HepG2 (cell line): Measurements from ENCODE around the gene LATS2. TPM values are rescaled to one million over a fixed set of nuclear protein-coding genes. Genes with fewer than 3 reads are reported as not detected.

ENCODE experiments used
- FLYWCH1 ChIP-seq: sonication (generic); formaldehyde crosslinking; IDR thresholded peaks from 2 replicates; pipeline ENCODE4 v1.8.1; 2023; ENCODE audit warnings: mild to moderate bottlenecking, missing genetic modification reagents
- GATA4 ChIP-seq: sonication (generic); IDR thresholded peaks from 2 replicates; pipeline ENCODE4 v1.6.1; 2016; ENCODE audit warnings: antibody characterized with exemption, low read depth, borderline replicate concordance
- ISX ChIP-seq: sonication (generic); formaldehyde crosslinking; conservative IDR thresholded peaks from 2 replicates; pipeline ENCODE4 v1.5.0; 2020; ENCODE audit warnings: missing genetic modification reagents
- KLF11 ChIP-seq: IDR thresholded peaks from 2 replicates; pipeline ENCODE4 v1.6.1; 2016; ENCODE audit warnings: missing compliant biosample characterization
- LCORL ChIP-seq, 2 experiments: fragments of 450-650 bp in 1 of 2; sonication (generic) in 1 of 2; formaldehyde crosslinking in 1 of 2; IDR thresholded peaks; 2 replicates each; pipeline versions ENCODE4 v1.5.0 to v1.6.1; 2017 to 2020; ENCODE audit warnings: antibody characterized with exemption in 1 of 2, missing genetic modification reagents in 1 of 2
- MEIS1 ChIP-seq: sonication (generic); formaldehyde crosslinking; IDR thresholded peaks from 2 replicates; pipeline ENCODE4 v1.9.0; 2021; ENCODE audit warnings: mild to moderate bottlenecking, missing genetic modification reagents, moderate library complexity, borderline replicate concordance
- PAX8 ChIP-seq: sonication (generic); formaldehyde crosslinking; IDR thresholded peaks from 2 replicates; pipeline ENCODE4 v1.8.0; 2022; ENCODE audit warnings: mild to moderate bottlenecking, missing genetic modification reagents, borderline replicate concordance
- PHF20 ChIP-seq: sonication (generic); formaldehyde crosslinking; IDR thresholded peaks from 2 replicates; pipeline ENCODE4 v1.5.0; 2020; ENCODE audit warnings: mild to moderate bottlenecking, missing genetic modification reagents
- TCF7 ChIP-seq: sonication (generic); IDR thresholded peaks from 2 replicates; pipeline ENCODE4 v1.6.1; 2016; ENCODE audit warnings: antibody characterized with exemption, low read depth
- ZNF333 ChIP-seq: sonication (generic); formaldehyde crosslinking; IDR thresholded peaks from 2 replicates; pipeline ENCODE4 v1.4.0; 2020; ENCODE audit warnings: mild to moderate bottlenecking, missing genetic modification reagents, borderline replicate concordance
- ZNF383 ChIP-seq: sonication (generic); formaldehyde crosslinking; IDR thresholded peaks from 2 replicates; pipeline ENCODE4 v1.4.0; 2020; ENCODE audit warnings: missing genetic modification reagents, mild to moderate bottlenecking, borderline replicate concordance
- polyA plus RNA-seq, 8 experiments: library from polyadenylated mRNA; depleted of rRNA in 3 of 8; stranded (reverse) in 7 of 8; unstranded in 1 of 8; fragments of >200 nt; fragmentation: Illumina TruSeq in 4 of 8; extraction: Trizol in 4 of 8; gene quantifications; 2 replicates each; pipeline versions ENCODE4 v1.2.1 to v1.2.3, GENCODE V29; 2011 to 2016; ENCODE audit warnings: low read depth in 4 of 8, missing spikeins in 1 of 8, mixed read lengths in 1 of 8; ENCODE audit not compliant: insufficient read depth in 1 of 8
- total RNA-seq, 5 experiments: library from RNA; depleted of rRNA; stranded (reverse); fragments of >200 nt; fragmentation: Illumina TruSeq; extraction: Trizol; gene quantifications; 2 replicates each; pipeline ENCODE4 v1.2.3, GENCODE V29; 2016; ENCODE audit warnings: low read depth in 1 of 5
- TF ChIP-seq, protein P1 (sequence below): sonication (generic); formaldehyde crosslinking; IDR thresholded peaks from 2 replicates; pipeline ENCODE4 v1.9.0; 2021; ENCODE audit warnings: missing genetic modification reagents, mild to moderate bottlenecking, borderline replicate concordance
- TF ChIP-seq, protein P2 (sequence below): sonication (generic); formaldehyde crosslinking; IDR thresholded peaks from 2 replicates; pipeline ENCODE4 v1.4.0; 2020; ENCODE audit warnings: missing genetic modification reagents, borderline replicate concordance
- TF ChIP-seq, protein P3 (sequence below): sonication (generic); formaldehyde crosslinking; conservative IDR thresholded peaks from 2 replicates; pipeline ENCODE4 v1.4.0; 2020; ENCODE audit warnings: missing genetic modification reagents
- TF ChIP-seq, protein P4 (sequence below): sonication (generic); formaldehyde crosslinking; IDR thresholded peaks from 2 replicates; pipeline ENCODE4 v1.4.0; 2020; ENCODE audit warnings: mild to moderate bottlenecking, missing genetic modification reagents
- TF ChIP-seq, protein P5 (sequence below): sonication (generic); formaldehyde crosslinking; IDR thresholded peaks from 2 replicates; pipeline ENCODE4 v1.8.0; 2022; ENCODE audit warnings: mild to moderate bottlenecking, missing genetic modification reagents
- TF ChIP-seq, protein P6 (sequence below): sonication (generic); formaldehyde crosslinking; IDR thresholded peaks from 2 replicates; pipeline ENCODE4 v1.4.0; 2020; ENCODE audit warnings: missing genetic modification reagents
- TF ChIP-seq, protein P7 (sequence below): sonication (generic); formaldehyde crosslinking; IDR thresholded peaks from 2 replicates; pipeline ENCODE4 v1.5.0; 2020; ENCODE audit warnings: missing genetic modification reagents

LATS2 gene
- total and polyA plus RNA-seq, 2 of the 13 experiments (the other 11 are each of a cell fraction or from before 2014, with no cell fraction given), result 7.3 to 8.5 TPM

DNA sequence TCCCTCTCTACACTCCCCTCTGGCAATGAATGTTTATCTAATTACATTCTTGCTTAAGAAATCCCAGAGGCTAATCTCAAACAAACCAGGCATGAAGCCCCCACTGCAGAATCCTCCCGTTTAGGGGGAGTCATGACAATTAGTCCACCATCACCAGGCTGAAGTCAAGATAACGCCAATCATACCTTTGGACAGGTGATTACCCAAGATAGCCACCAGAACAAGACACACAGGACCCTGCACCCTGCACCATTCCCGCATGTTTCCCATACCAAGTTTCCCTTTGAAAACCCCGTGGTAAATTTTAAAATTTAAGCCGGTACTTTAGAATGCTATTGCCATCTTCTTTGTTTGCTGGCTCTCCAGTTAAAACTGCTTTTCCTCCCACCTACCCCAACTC is 94.0 kb downstream of the LATS2 start (continued):
- TF ChIP-seq, protein P1, sequence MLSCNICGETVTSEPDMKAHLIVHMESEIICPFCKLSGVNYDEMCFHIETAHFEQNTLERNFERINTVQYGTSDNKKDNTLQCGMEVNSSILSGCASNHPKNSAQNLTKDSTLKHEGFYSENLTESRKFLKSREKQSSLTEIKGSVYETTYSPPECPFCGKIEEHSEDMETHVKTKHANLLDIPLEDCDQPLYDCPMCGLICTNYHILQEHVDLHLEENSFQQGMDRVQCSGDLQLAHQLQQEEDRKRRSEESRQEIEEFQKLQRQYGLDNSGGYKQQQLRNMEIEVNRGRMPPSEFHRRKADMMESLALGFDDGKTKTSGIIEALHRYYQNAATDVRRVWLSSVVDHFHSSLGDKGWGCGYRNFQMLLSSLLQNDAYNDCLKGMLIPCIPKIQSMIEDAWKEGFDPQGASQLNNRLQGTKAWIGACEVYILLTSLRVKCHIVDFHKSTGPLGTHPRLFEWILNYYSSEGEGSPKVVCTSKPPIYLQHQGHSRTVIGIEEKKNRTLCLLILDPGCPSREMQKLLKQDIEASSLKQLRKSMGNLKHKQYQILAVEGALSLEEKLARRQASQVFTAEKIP (CRISPR knock-in tag), result no peak
- TF ChIP-seq, protein P2, sequence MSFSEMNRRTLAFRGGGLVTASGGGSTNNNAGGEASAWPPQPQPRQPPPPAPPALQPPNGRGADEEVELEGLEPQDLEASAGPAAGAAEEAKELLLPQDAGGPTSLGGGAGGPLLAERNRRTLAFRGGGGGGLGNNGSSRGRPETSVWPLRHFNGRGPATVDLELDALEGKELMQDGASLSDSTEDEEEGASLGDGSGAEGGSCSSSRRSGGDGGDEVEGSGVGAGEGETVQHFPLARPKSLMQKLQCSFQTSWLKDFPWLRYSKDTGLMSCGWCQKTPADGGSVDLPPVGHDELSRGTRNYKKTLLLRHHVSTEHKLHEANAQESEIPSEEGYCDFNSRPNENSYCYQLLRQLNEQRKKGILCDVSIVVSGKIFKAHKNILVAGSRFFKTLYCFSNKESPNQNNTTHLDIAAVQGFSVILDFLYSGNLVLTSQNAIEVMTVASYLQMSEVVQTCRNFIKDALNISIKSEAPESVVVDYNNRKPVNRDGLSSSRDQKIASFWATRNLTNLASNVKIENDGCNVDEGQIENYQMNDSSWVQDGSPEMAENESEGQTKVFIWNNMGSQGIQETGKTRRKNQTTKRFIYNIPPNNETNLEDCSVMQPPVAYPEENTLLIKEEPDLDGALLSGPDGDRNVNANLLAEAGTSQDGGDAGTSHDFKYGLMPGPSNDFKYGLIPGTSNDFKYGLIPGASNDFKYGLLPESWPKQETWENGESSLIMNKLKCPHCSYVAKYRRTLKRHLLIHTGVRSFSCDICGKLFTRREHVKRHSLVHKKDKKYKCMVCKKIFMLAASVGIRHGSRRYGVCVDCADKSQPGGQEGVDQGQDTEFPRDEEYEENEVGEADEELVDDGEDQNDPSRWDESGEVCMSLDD (CRISPR knock-in tag), result no peak
- TF ChIP-seq PAX8 (CRISPR knock-in tag) (no peak), FLYWCH1 (no peak), ZNF333 (CRISPR knock-in tag) (no peak), MEIS1 (CRISPR knock-in tag) (no peak), ISX (CRISPR knock-in tag) (no peak), ZNF383 (CRISPR knock-in tag) (no peak), TCF7 (no peak), GATA4 (no peak), PHF20 (no peak), KLF11 (no peak), LCORL (IDR thresholded peaks at IDR 0.05) (no peak), LCORL (CRISPR knock-in tag; IDR thresholded peaks at IDR 0.05) (0 out of 2 replicates have a peak, but pooled peaks have one; percentile 18)
- TF ChIP-seq, protein P3, sequence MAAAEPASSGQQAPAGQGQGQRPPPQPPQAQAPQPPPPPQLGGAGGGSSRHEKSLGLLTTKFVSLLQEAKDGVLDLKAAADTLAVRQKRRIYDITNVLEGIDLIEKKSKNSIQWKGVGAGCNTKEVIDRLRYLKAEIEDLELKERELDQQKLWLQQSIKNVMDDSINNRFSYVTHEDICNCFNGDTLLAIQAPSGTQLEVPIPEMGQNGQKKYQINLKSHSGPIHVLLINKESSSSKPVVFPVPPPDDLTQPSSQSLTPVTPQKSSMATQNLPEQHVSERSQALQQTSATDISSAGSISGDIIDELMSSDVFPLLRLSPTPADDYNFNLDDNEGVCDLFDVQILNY (CRISPR knock-in tag), result no peak
- TF ChIP-seq, protein P4, sequence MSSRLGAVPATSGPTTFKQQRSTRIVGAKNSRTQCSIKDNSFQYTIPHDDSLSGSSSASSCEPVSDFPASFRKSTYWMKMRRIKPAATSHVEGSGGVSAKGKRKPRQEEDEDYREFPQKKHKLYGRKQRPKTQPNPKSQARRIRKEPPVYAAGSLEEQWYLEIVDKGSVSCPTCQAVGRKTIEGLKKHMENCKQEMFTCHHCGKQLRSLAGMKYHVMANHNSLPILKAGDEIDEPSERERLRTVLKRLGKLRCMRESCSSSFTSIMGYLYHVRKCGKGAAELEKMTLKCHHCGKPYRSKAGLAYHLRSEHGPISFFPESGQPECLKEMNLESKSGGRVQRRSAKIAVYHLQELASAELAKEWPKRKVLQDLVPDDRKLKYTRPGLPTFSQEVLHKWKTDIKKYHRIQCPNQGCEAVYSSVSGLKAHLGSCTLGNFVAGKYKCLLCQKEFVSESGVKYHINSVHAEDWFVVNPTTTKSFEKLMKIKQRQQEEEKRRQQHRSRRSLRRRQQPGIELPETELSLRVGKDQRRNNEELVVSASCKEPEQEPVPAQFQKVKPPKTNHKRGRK, result no peak
- TF ChIP-seq, protein P5, sequence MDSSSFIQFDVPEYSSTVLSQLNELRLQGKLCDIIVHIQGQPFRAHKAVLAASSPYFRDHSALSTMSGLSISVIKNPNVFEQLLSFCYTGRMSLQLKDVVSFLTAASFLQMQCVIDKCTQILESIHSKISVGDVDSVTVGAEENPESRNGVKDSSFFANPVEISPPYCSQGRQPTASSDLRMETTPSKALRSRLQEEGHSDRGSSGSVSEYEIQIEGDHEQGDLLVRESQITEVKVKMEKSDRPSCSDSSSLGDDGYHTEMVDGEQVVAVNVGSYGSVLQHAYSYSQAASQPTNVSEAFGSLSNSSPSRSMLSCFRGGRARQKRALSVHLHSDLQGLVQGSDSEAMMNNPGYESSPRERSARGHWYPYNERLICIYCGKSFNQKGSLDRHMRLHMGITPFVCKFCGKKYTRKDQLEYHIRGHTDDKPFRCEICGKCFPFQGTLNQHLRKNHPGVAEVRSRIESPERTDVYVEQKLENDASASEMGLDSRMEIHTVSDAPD, result 0 out of 2 replicates have a peak, but pooled peaks have one; percentile 36
- TF ChIP-seq, protein P6, sequence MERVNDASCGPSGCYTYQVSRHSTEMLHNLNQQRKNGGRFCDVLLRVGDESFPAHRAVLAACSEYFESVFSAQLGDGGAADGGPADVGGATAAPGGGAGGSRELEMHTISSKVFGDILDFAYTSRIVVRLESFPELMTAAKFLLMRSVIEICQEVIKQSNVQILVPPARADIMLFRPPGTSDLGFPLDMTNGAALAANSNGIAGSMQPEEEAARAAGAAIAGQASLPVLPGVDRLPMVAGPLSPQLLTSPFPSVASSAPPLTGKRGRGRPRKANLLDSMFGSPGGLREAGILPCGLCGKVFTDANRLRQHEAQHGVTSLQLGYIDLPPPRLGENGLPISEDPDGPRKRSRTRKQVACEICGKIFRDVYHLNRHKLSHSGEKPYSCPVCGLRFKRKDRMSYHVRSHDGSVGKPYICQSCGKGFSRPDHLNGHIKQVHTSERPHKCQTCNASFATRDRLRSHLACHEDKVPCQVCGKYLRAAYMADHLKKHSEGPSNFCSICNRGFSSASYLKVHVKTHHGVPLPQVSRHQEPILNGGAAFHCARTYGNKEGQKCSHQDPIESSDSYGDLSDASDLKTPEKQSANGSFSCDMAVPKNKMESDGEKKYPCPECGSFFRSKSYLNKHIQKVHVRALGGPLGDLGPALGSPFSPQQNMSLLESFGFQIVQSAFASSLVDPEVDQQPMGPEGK (CRISPR knock-in tag), result peak; percentile 50; the same call in 1 of the 2 replicates
- TF ChIP-seq, protein P7, sequence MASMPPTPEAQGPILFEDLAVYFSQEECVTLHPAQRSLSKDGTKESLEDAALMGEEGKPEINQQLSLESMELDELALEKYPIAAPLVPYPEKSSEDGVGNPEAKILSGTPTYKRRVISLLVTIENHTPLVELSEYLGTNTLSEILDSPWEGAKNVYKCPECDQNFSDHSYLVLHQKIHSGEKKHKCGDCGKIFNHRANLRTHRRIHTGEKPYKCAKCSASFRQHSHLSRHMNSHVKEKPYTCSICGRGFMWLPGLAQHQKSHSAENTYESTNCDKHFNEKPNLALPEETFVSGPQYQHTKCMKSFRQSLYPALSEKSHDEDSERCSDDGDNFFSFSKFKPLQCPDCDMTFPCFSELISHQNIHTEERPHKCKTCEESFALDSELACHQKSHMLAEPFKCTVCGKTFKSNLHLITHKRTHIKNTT (CRISPR knock-in tag), result no peak
